Amniotic stem cell (primary cell): ENCODE measurements around the gene ARFRP1.
A peak's percentile ranks its signal among the peaks of the same experiment; 100 is the strongest.

ENCODE experiments used
- DNase-seq: peaks from one replicate; lab custom pipeline; 2025; lab: John Stamatoyannopoulos, UW

Gene ARFRP1

GRCh38 chr20:63701329-63702035 is 6.3 kb downstream of the ARFRP1 start:
- DNase-seq = no peak

GRCh38 chr20:63701051-63701328 is 6.8 kb downstream of the ARFRP1 start:
- DNase-seq = no peak

- DNase-seq = no peak
These were observed 7.4 kb downstream of the ARFRP1 start for GRCh38 chr20:63700199-63701050.

DNA sequence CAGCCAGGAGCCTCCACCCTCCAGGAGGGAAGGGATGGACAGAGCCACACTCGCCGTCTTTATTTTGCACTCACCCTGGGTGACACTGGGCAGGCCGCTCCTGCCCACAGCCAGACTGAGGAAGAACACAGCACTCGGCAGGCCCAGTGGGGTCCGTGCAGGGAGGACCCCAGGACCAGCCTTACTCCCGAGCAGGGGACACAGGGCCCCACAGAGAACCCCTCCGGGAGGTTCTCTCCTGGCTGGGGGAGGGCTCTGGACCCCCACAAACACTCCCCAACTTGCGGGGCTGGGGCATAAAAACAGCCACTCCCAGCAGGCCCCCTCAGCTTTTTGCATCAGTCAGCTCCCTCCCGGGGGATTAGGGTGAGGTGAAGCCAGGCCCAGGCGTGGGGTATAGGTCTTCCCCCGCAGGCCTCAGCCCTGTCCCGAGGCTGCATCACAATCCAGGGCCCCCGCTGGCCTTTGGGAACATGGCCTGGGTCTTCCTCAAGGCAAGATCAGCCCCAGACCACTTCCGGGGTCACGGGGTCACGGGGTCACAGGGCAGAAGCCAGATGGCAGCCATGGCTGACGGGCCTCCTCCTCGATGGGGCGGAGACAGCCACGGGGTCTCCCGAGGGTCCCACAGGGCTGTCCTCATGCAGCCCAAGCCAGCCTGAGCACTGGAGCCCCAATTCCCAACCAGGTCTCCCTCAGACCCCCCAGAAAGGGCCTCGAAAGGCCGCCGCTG is 8.1 kb downstream of the ARFRP1 start:
- DNase-seq = no peak

GRCh38 chr20:63698739-63699465 is 8.9 kb downstream of the ARFRP1 start:
- DNase-seq = peak; percentile 62

GRCh38 chr20:63697868-63698545 is 9.8 kb downstream of the ARFRP1 start:
- DNase-seq = no peak

- DNase-seq = no peak
These were observed 10.4 kb downstream of the ARFRP1 start for GRCh38 chr20:63697357-63697867.

DNA sequence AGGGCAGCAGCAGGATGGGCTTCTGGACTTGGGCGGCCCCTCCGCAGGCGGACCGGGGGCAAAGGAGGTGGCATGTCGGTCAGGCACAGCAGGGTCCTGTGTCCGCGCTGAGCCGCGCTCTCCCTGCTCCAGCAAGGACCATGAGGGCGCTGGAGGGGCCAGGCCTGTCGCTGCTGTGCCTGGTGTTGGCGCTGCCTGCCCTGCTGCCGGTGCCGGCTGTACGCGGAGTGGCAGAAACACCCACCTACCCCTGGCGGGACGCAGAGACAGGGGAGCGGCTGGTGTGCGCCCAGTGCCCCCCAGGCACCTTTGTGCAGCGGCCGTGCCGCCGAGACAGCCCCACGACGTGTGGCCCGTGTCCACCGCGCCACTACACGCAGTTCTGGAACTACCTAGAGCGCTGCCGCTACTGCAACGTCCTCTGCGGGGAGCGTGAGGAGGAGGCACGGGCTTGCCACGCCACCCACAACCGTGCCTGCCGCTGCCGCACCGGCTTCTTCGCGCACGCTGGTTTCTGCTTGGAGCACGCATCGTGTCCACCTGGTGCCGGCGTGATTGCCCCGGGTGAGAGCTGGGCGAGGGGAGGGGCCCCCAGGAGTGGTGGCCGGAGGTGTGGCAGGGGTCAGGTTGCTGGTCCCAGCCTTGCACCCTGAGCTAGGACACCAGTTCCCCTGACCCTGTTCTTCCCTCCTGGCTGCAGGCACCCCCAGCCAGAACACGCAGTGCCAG is 11.0 kb downstream of the ARFRP1 start, which contains the start of gene TNFRSF6B:
TNFRSF6B (plus strand) TSS at position 25 of the 729 bp plus-strand sequence; CDS start at position 141, 116 bp downstream.
- DNase-seq = no peak

DNA sequence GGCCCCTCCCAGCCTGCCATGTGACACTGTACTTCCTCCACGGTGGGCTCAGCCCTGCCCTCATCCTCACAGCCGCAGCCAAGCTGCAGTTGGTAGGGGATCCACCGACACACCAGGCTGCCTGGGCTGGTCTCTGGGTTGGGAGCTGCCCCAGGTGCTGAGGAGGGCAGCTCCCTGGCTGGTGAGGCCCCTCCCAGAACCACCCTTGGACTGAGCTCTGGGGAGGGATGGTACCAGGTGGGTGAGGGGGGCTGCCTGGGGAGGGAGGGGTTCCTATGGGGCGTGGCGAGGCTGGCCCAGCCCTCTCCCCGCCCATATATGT is 11.5 kb downstream of the ARFRP1 start:
- DNase-seq = no peak

GRCh38 chr20:63695424-63696305 is 12.1 kb downstream of the ARFRP1 start:
- DNase-seq = no peak

GRCh38 chr20:63694584-63695423 is 13.0 kb downstream of the ARFRP1 start:
- DNase-seq = no peak

GRCh38 chr20:63693733-63694583 is 13.8 kb downstream of the ARFRP1 start:
- no peak for DNase-seq

GRCh38 chr20:63693083-63693732 is 14.6 kb downstream of the ARFRP1 start:
- DNase-seq = no peak

DNA sequence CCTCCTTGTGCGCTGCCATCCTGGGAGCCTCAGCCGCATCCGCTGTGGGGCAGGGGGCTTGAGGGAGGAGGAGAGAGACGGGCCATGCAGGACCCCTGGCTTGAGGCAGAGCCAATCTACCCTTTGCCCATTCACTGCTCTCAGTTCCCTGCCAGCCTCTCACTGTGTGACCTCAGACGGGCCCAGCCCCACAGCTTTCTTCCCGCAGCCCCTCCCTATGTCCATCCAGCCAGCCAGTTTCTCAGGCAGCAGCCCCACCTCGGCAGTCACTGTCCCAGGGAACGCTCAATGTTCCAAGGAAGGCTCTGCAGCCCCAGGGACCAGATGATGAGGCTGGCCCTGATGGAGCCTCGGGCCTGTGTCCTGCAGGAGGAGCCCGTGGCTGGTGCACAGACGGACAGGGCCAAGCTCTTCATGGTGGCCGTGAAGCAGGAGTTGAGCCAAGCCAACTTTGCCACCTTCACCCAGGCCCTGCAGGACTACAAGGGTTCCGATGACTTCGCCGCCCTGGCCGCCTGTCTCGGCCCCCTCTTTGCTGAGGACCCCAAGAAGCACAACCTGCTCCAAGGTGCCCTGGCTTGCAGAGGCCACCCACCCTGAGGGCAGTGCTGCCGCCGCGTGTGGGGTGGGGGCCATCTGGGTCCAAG is 15.2 kb downstream of the ARFRP1 start:
- no peak for DNase-seq

DNA sequence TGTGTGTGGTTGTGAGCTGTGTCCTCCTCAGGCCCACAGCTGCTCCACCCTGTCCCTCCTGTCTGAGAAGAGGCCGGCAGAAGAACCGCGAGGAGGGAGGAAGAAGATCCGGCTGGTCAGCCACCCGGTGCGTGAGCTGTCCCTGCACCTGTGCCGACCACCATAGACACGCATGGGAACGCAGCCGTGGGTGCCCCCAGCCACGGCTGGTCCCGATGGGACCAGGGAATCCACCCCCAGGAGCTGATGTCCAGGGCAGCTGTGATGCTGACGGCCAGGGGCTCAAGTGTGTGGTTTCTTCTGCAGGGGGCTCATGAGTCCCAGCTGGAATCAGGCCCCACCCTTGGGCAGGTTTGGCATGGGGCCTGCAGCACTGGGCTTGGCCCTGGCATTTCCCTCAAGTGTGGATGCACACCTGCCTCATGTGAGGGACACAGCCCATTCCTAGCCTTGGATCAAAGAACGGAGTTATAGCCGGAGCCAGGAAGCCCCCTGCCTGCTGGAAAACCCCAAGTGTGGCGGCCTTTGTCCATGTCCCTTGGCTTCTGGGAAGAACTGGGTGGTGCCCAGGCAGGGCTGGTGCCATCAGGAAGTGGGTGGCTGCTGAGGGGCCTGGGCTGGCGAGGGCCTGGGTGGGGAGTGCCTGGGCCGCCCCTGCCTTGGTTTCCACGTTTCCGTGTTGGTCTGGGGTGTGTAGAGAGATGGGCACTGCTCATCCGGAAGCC is 15.9 kb downstream of the ARFRP1 start:
- DNase-seq = no peak
